22Rv1 (cell line): ENCODE data around the gene HGS.

Source experiments
- ZFX ChIP-seq: fragments of 450-650 bp; IDR thresholded peaks from 2 replicates; pipeline ENCODE4 v1.6.1; 2017; ENCODE audit warnings: antibody characterized with exemption, borderline replicate concordance
- TF ChIP-seq, protein P1 (sequence below): fragments of 450-650 bp; IDR thresholded peaks from 2 replicates; pipeline ENCODE4 v1.5.1; 2017; ENCODE audit warnings: mild to moderate bottlenecking

DNA sequence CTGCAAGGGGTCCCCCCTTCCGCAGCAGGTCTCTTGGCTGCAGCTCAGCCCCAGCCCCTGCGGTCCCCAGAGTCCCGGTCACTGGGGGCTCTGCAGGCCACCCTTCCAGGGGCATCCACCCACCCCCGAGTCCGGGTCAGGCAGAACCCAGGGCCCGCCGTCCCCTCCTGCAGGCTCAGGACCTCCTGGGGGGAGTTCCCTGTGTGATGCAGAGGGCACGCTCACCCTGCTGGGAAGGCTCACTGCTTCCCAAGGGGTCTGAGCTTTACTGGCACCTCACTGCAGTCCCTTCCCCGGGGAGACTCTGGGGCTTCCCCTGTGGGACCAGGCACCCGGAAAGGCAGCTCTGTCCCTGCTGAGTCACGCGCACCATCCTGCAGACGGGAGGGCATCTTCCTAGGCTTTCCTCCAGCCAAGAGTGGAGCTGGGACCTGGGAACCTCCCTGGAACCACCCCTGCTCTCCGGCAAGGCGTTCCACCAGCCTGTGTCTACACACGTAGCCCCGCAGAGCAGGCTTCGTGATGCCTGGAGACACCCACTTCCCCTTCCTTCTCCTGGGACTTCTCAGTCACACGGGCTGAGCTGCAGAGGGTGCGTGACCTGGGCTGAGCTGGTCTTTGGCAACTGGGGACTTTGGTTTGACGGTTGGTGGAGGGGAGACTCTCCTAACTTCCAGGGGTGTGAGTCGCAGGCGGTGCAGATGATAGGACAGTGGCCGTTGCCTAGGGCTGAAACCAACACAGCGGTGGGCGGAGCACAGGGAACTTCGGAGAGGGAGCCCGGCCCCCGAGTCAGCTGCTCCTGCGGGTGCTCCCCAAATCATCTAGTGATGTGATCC lies 51.7 kb downstream of the HGS start:
- TF ChIP-seq, protein P1, sequence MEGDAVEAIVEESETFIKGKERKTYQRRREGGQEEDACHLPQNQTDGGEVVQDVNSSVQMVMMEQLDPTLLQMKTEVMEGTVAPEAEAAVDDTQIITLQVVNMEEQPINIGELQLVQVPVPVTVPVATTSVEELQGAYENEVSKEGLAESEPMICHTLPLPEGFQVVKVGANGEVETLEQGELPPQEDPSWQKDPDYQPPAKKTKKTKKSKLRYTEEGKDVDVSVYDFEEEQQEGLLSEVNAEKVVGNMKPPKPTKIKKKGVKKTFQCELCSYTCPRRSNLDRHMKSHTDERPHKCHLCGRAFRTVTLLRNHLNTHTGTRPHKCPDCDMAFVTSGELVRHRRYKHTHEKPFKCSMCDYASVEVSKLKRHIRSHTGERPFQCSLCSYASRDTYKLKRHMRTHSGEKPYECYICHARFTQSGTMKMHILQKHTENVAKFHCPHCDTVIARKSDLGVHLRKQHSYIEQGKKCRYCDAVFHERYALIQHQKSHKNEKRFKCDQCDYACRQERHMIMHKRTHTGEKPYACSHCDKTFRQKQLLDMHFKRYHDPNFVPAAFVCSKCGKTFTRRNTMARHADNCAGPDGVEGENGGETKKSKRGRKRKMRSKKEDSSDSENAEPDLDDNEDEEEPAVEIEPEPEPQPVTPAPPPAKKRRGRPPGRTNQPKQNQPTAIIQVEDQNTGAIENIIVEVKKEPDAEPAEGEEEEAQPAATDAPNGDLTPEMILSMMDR, result no peak
- no peak for TF ChIP-seq ZFX
